Measurements from ENCODE around the gene EFL1. TPM values are rescaled to one million over a fixed set of nuclear protein-coding genes. Genes with fewer than 3 reads are reported as not detected.

EFL1 gene
- total and polyA plus RNA-seq, 2 of the 8 experiments (the other 6 are each of a cell fraction or from before 2014, with no cell fraction given): 10.8 to 31.5 TPM

DNA sequence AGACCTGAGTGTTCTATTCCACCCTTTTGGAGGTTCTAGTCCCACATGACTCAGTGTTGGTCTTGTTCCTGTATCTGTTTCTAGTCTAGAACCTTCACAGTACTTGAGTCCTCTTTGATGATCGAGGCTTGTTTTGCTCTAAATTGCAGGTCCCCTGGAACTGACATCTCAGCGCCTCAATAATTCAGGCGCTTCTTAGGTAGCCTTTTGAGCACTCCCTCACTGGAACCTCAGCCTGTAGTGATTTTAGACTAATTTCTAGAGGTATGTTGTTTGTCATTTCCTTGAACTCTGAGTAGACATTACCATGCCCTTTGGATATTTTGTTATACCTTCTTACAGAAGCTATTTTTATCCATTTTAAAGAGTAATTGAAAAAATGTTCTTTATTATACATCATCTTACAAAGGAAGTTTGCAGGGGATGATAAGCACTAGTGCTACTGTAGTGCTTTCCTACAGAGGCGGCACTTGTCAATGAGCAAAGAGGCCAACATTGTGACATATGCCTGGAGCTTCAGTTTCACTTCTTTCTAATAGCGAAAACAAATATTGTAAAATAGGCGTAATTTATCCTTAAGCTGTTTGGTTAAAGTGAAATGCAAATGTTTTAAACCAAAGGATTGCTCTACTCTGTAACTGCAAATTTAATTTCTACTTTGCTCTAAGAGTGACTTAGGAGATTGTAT is 75.7 kb downstream of the EFL1 start:
- Histone ChIP-seq H4K8ac (ENCODE audit: extremely low read depth, insufficient read depth, low read length) (no peak overlapping the region), H3K79me2 (ENCODE audit: control insufficient read depth in 1 of 2, insufficient read depth in 2 of 2, low read length in 2 of 2) (no peaks in the 10 kb centered on the region), H3K14ac (ENCODE audit: insufficient read length) (no peak overlapping the region), H2BK12ac (ENCODE audit: low read depth, low read length) (no peak overlapping the region), H2BK5ac (ENCODE audit: low read depth, low read length) (no peak overlapping the region), H3K36me3 (ENCODE audit: control insufficient read depth in 2 of 4, insufficient read depth in 4 of 4, low read length in 3 of 4) (no peaks in the 10 kb centered on the region), H3K56ac (replicated peaks; ENCODE audit: insufficient read length, low read depth, low read length) (no peak overlapping the region), H2BK15ac (ENCODE audit: low read length) (no peak overlapping the region), H2BK120ac (replicated peaks; ENCODE audit: low read depth, low read length) (no peak overlapping the region), H3K4ac (replicated peaks; ENCODE audit: insufficient read length, low read depth, low read length) (no peak overlapping the region), H3K9me3 (ENCODE audit: insufficient read depth in 2 of 2, low read depth in 1 of 2, low read length in 1 of 2) (no peaks in the 10 kb centered on the region), H2BK20ac (ENCODE audit: low read length) (no peak overlapping the region), H2AK5ac (ENCODE audit: low read depth, low read length) (no peak overlapping the region), H3K23ac (ENCODE audit: insufficient read length) (no peak overlapping the region), H3K27me3 (replicated peaks in 1 of 4; ENCODE audit: control insufficient read depth in 3 of 4, extremely low read depth in 1 of 4, insufficient read depth in 3 of 4, low read length in 3 of 4) (no peaks in the 10 kb centered on the region), H4K91ac (replicated peaks; ENCODE audit: insufficient read length, low read length) (no peak overlapping the region), H3K4me3 (ENCODE audit: extremely low read depth in 1 of 4, insufficient read depth in 2 of 4, low read depth in 3 of 4, low read length in 4 of 4) (no peak overlapping the region), H3K18ac (ENCODE audit: extremely low read depth, low read length) (no peak overlapping the region), H3K27ac (ENCODE audit: low read depth, low read length) (no peak overlapping the region), H3K4me1 (replicated peaks in 1 of 4; ENCODE audit: control insufficient read depth in 3 of 4, insufficient read depth in 4 of 4, low read length in 3 of 4) (no peaks in the 10 kb centered on the region), H4K5ac (ENCODE audit: insufficient read length, low read depth, low read length) (no peak overlapping the region), H3K9ac (replicated peaks in 1 of 4; ENCODE audit: extremely low read depth in 1 of 4, low read depth in 3 of 4, low read length in 3 of 4) (no peak overlapping the region), H4K20me1 (replicated peaks in 1 of 2; ENCODE audit: control insufficient read depth in 1 of 2, insufficient read depth in 2 of 2, low read length in 2 of 2) (no peaks in the 10 kb centered on the region), H3K4me2 (ENCODE audit: insufficient read depth in 1 of 2, low read depth in 2 of 2, low read length in 2 of 2) (no peak overlapping the region), H3K79me1 (ENCODE audit: low read depth, low read length) (no peaks in the 10 kb centered on the region), H2AFZ (ENCODE audit: low read length) (no peak overlapping the region), H3K23me2 (ENCODE audit: low read depth, low read length) (no peaks in the 10 kb centered on the region)
- CTCF ChIA-PET (ENCODE audit: partially characterized antibody): interaction anchor here (0.8 kb wide), 1 partner anchor 9 kb away, joined by 4 read pairs; no protein-coding TSS in a partner anchor
- FAIRE-seq: no peak
- 86% methylated on average over 6 of the region's 6 CpGs; no CpG with 5 or more reads in 1 of the 2 experiments for WGBS, 2 experiments (ENCODE audit: extremely low coverage in 1 of 2, insufficient coverage in 1 of 2, insufficient read length in 1 of 2, insufficient replicate concordance in 2 of 2, low coverage in 1 of 2, low lambda C conversion rate in 2 of 2, missing lambda C conversion rate in 1 of 2)
- POLR2A ChIA-PET (ENCODE audit: partially characterized antibody): interaction anchor here (0.9 to 1.2 kb wide), 2 partner anchors 10 to 16 kb away, joined by 3 read pairs; no protein-coding TSS in a partner anchor
- no peak for DNase-seq (ENCODE audit: low read depth in 1 of 2, low spot score in 2 of 2)
- TF ChIP-seq RNF2 (IDR thresholded peaks at IDR 0.05; ENCODE audit: borderline replicate concordance, low read depth, low read length, missing control alignments, poor library complexity, severe bottlenecking) (no peak), CTBP2 (IDR thresholded peaks at IDR 0.05; ENCODE audit: borderline replicate concordance, insufficient read depth, insufficient read length, low read length) (no peak), EP300 (IDR thresholded peaks at IDR 0.05; ENCODE audit: borderline replicate concordance in 1 of 2, low read depth in 2 of 2, low read length in 2 of 2) (no peak), KDM4A (IDR thresholded peaks at IDR 0.05; ENCODE audit: low read depth, low read length, severe bottlenecking) (no peak), CEBPB (IDR thresholded peaks at IDR 0.05; ENCODE audit: low read depth, low read length) (no peak), NANOG (IDR thresholded peaks at IDR 0.05; ENCODE audit: insufficient read depth, low read depth, low read length, poor library complexity, severe bottlenecking) (no peak), JUND (IDR thresholded peaks at IDR 0.05; ENCODE audit: low read length) (no peak), SRF (IDR thresholded peaks at IDR 0.05; ENCODE audit: low read depth, low read length) (no peak), NRF1 (IDR thresholded peaks at IDR 0.05; ENCODE audit: low read depth, low read length) (no peak), TEAD4 (IDR thresholded peaks at IDR 0.05; ENCODE audit: low read depth, low read length) (no peak)
- TF ChIP-seq, protein P1, sequence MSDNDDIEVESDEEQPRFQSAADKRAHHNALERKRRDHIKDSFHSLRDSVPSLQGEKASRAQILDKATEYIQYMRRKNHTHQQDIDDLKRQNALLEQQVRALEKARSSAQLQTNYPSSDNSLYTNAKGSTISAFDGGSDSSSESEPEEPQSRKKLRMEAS (IDR thresholded peaks at IDR 0.05): no peak
